Activated T-helper 1 cell treated with anti-CD3 and anti-CD28 coated beads, Interleukin-12 subunit alpha, Interleukin-12 subunit beta, Interleukin-2, Interleukin-4 antibody, amounts not matched to agents 30 ng/mL and 10 ng/mL and 1 ng/mL, durations not matched to agents 14 hours and 24 hours and 36 hours (primary cell): ENCODE measurements around the gene AMZ1. TPM values are rescaled to one million over a fixed set of nuclear protein-coding genes. Genes with fewer than 3 reads are reported as not detected.
A peak's percentile ranks its signal among the peaks of the same experiment; 100 is the strongest.

Experiments
- DNase-seq: peaks from one replicate; pipeline ENCODE4 v3.0.0; 2021; ENCODE audit warnings: low spot score
- H3K27ac Mint-ChIP-seq: one replicate; pipeline ENCODE4 v1.8.0; 2021; ENCODE audit warnings: mild to moderate bottlenecking, mixed read lengths
- H3K27me3 Mint-ChIP-seq: one replicate; pipeline ENCODE4 v1.8.0; 2022; ENCODE audit warnings: mild to moderate bottlenecking, moderate library complexity, mixed read lengths; ENCODE audit not compliant: insufficient read depth
- H3K36me3 Mint-ChIP-seq: one replicate; pipeline ENCODE4 v1.8.0; 2021; ENCODE audit warnings: low read depth, mixed read lengths
- H3K4me1 Mint-ChIP-seq: one replicate; pipeline ENCODE4 v1.8.0; 2021; ENCODE audit warnings: low read depth, mixed read lengths
- H3K4me3 Mint-ChIP-seq: one replicate; pipeline ENCODE4 v1.8.0; 2021; ENCODE audit warnings: mild to moderate bottlenecking, moderate library complexity, mixed read lengths
- H3K9me3 Mint-ChIP-seq: one replicate; pipeline ENCODE4 v1.8.0; 2021; ENCODE audit warnings: mixed read lengths
- intact Hi-C: fragments of 100-400 bp; cut with micrococcal nuclease; formaldehyde crosslinking; loops from one replicate; pipeline ENCODE4 v1.15.1; 2024
- total RNA-seq: library from RNA; stranded (reverse); gene quantifications from 2 replicates; pipeline ENCODE4 v1.2.3, GENCODE V29; 2022

The AMZ1 gene
- total RNA-seq, result 0.05 TPM in 1 of 2 replicates, not detected in the other

- H3K27me3 Mint-ChIP-seq, result peaks cover 45% of the 10 kb centered on the region
- H3K36me3 Mint-ChIP-seq, result no peaks in the 10 kb centered on the region
- no peak within 1 kb of the TSS for H3K27ac Mint-ChIP-seq
- H3K4me1 Mint-ChIP-seq, result peaks cover 14% of the 10 kb centered on the region
- intact Hi-C loops, result no loop called here
- no peaks in the 10 kb centered on the region for H3K9me3 Mint-ChIP-seq
- no peak within 1 kb of the TSS for H3K4me3 Mint-ChIP-seq
- no peak for DNase-seq
Measured at GRCh38 chr7:2687881-2688318, at the start of gene AMZ1. TSS of gene AMZ1 (plus strand) at chr7:2688202. CDS start at chr7:2700452, 12,250 bp downstream.

GRCh38 chr7:2638224-2638991, 49.6 kb upstream of the AMZ1 start:
- Mint-ChIP-seq H3K4me1 (peaks cover 6% of the 10 kb centered on the region), H3K27me3 (no peaks in the 10 kb centered on the region), H3K27ac (no peak overlapping the region), H3K36me3 (no peaks in the 10 kb centered on the region), H3K4me3 (no peak overlapping the region), H3K9me3 (no peaks in the 10 kb centered on the region)
- no peak for DNase-seq
- intact Hi-C loops, result no loop called here

- Mint-ChIP-seq H3K9me3 (no peaks in the 10 kb centered on the region), H3K27me3 (no peaks in the 10 kb centered on the region), H3K4me3 (no peak overlapping the region), H3K4me1 (no peaks in the 10 kb centered on the region), H3K36me3 (no peaks in the 10 kb centered on the region), H3K27ac (no peak overlapping the region)
- intact Hi-C loops, result no loop called here
- no peak for DNase-seq
Measured at GRCh38 chr7:2639181-2639681, 48.8 kb upstream of the AMZ1 start.

- Mint-ChIP-seq H3K9me3 (no peaks in the 10 kb centered on the region), H3K27ac (no peak overlapping the region), H3K4me1 (peaks cover 2% of the 10 kb centered on the region), H3K36me3 (no peaks in the 10 kb centered on the region), H3K27me3 (no peaks in the 10 kb centered on the region), H3K4me3 (no peak overlapping the region)
- no peak for DNase-seq
- intact Hi-C loops, result no loop called here
Measured at GRCh38 chr7:2639695-2640481, 48.1 kb upstream of the AMZ1 start.

GRCh38 chr7:2640482-2640830, 47.5 kb upstream of the AMZ1 start:
- intact Hi-C loops, result no loop called here
- Mint-ChIP-seq H3K9me3 (no peaks in the 10 kb centered on the region), H3K36me3 (no peaks in the 10 kb centered on the region), H3K4me1 (peaks cover 8% of the 10 kb centered on the region), H3K27me3 (no peaks in the 10 kb centered on the region), H3K27ac (no peak overlapping the region), H3K4me3 (no peak overlapping the region)
- DNase-seq, result no peak

DNA sequence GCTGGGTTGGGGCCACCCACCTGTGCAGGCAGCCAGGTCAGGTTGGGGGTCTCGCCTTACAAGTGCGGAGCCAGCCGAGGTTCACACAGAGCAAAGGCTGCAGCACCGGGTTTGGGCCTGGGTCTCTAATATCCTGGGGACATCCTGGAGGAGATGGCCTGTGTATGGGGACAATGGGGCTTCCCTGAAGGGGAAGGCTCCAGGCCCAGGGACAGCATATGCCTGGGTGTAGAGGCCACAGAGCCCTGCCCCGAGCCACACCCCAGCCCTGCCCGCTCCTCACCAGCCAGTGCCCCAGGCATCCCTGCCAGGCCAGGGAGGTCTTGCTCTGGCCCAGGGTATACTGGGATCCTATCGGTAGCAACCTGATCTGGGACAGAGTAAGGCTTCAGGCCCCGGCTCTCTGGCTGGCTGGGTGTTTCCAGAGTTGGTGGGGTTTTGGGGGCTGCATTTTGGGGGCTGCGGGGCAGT, 47.1 kb upstream of the AMZ1 start:
- peaks cover 11% of the 10 kb centered on the region for H3K4me1 Mint-ChIP-seq

GRCh38 chr7:2641406-2642393, 46.3 kb upstream of the AMZ1 start:
- no peak overlapping the region for H3K27ac Mint-ChIP-seq
- H3K4me1 Mint-ChIP-seq, result peaks cover 11% of the 10 kb centered on the region
- intact Hi-C loops, result no loop called here
- no peak overlapping the region for H3K4me3 Mint-ChIP-seq
- DNase-seq, result no peak
- no peaks in the 10 kb centered on the region for H3K36me3 Mint-ChIP-seq
- H3K9me3 Mint-ChIP-seq, result no peaks in the 10 kb centered on the region
- no peaks in the 10 kb centered on the region for H3K27me3 Mint-ChIP-seq

More for the DNA sequence above, 47.1 kb upstream of the AMZ1 start:
- no peaks in the 10 kb centered on the region for H3K9me3 Mint-ChIP-seq
- no peak for DNase-seq
- no peak overlapping the region for H3K4me3 Mint-ChIP-seq
- H3K36me3 Mint-ChIP-seq, result no peaks in the 10 kb centered on the region
- H3K27ac Mint-ChIP-seq, result no peak overlapping the region
- H3K27me3 Mint-ChIP-seq, result no peaks in the 10 kb centered on the region
- intact Hi-C loops, result no loop called here

- Mint-ChIP-seq H3K9me3 (no peaks in the 10 kb centered on the region), H3K4me1 (peaks cover 11% of the 10 kb centered on the region), H3K27me3 (no peaks in the 10 kb centered on the region), H3K27ac (no peak overlapping the region), H3K36me3 (no peaks in the 10 kb centered on the region), H3K4me3 (no peak overlapping the region)
- DNase-seq, result no peak
- intact Hi-C loops, result no loop called here
Measured at GRCh38 chr7:2643386-2644219, 44.4 kb upstream of the AMZ1 start.

DNA sequence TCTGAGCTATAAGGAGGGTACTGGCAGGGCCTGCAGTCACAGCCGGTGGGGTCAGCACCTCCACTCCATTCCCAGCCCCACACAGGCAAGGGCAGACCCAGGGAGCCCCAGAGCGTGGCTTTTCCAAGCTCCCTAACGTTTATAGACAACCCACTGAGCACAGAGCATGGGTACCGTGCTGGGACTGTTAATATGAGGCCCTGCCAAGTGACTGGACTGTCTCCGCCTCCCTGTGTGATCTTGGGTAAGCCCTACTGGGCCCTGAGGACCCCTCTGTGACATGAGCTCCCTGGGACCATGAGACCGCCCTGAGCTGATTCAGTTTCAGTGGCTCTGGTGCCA, 43.8 kb upstream of the AMZ1 start:
- Mint-ChIP-seq H3K27ac (no peak overlapping the region), H3K9me3 (no peaks in the 10 kb centered on the region), H3K27me3 (no peaks in the 10 kb centered on the region), H3K4me3 (no peak overlapping the region), H3K36me3 (no peaks in the 10 kb centered on the region), H3K4me1 (peaks cover 11% of the 10 kb centered on the region)
- intact Hi-C loops, result no loop called here
- DNase-seq, result no peak

DNA sequence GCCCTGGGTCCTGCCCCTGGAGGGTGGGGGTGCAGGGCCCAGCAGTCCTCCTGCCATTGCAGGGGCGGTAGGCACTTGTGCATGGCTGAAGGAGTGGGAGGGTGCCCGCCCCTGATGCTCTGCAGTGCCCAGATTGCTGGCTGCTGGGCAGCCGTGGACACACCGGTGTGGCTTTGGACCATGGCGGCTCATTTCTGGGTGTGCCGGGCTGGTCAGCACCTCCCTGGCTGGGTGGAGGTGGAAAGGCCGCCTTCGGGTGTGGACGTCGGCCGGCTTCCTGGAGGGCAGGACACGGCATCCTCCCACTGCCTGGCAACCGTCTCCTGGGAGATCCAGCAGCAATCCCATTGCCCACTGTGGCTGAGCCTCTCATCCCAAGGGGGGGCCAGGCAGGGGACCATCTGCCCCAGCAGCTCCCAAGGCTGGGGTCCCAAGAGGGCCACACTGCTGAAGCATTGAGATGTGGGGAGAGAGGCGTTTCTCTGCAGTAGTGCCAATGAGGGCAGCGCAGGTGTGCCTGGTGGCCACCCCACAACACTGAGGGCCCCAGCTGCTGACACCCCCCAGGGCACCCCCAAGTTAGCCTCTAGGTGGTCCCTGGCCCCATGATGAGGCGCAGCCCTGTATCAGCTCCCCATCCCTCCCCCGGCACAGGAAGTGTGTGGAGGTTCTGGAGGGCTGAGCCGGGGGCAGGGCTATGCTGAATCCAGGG, 43.3 kb upstream of the AMZ1 start:
- intact Hi-C loops, result no loop called here
- Mint-ChIP-seq H3K27ac (peak overlapping the region; percentile 78), H3K4me1 (peaks cover 11% of the 10 kb centered on the region), H3K9me3 (no peaks in the 10 kb centered on the region), H3K4me3 (no peak overlapping the region), H3K27me3 (no peaks in the 10 kb centered on the region), H3K36me3 (no peaks in the 10 kb centered on the region)
- DNase-seq, result no peak

- no peak overlapping the region for H3K4me3 Mint-ChIP-seq
- DNase-seq, result no peak
- H3K36me3 Mint-ChIP-seq, result no peaks in the 10 kb centered on the region
- no peaks in the 10 kb centered on the region for H3K27me3 Mint-ChIP-seq
- intact Hi-C loops, result no loop called here
- H3K4me1 Mint-ChIP-seq, result peaks cover 11% of the 10 kb centered on the region
- no peaks in the 10 kb centered on the region for H3K9me3 Mint-ChIP-seq
- H3K27ac Mint-ChIP-seq, result peak overlapping the region; percentile 24
Measured at GRCh38 chr7:2645274-2645868, 42.6 kb upstream of the AMZ1 start.
